ENCODE measurements around the gene SPPL3. TPM values are rescaled to one million over a fixed set of nuclear protein-coding genes. Genes with fewer than 3 reads are reported as not detected.

Gene SPPL3
- total and polyA plus RNA-seq, 2 experiments from 2014 or later: 10.9 to 27.8 TPM

- Histone ChIP-seq H3F3A (replicated peaks; ENCODE audit: low read depth) (no peaks in the 10 kb centered on the region), H3K36me3 (ENCODE audit: insufficient read depth) (no peaks in the 10 kb centered on the region), H3K4me3 (no peak overlapping the region), H3K4me1 (ENCODE audit: insufficient read depth) (peaks cover 5% of the 10 kb centered on the region; the same call in 1 of the 2 replicates), H2AFZ (no peak overlapping the region), H3K4me2 (no peak overlapping the region), H3K79me2 (replicated peaks; ENCODE audit: insufficient read depth) (no peaks in the 10 kb centered on the region), H3K27me3 (ENCODE audit: insufficient read depth) (no peaks in the 10 kb centered on the region), H4K20me1 (replicated peaks; ENCODE audit: insufficient read depth) (no peaks in the 10 kb centered on the region), H3K9me2 (ENCODE audit: insufficient read depth) (no peaks in the 10 kb centered on the region), H3K27ac (ENCODE audit: low read depth) (no peak overlapping the region)
- no peak overlapping the region for H3K27ac Mint-ChIP-seq
- DNase-seq (ENCODE audit: low spot score): no peak
- ATAC-seq: no peak
- TF ChIP-seq EZH2 (IDR thresholded peaks at IDR 0.05; ENCODE audit: low read depth, unreplicated experiment) (no peak), POLR2AphosphoS5 (IDR thresholded peaks at IDR 0.05; ENCODE audit: low read depth) (no peak), CREB1 (CRISPR knock-in tag; IDR thresholded peaks at IDR 0.05; ENCODE audit: low read depth) (no peak), JUNB (IDR thresholded peaks at IDR 0.05; ENCODE audit: unreplicated experiment) (no peak), REST (IDR thresholded peaks at IDR 0.05; ENCODE audit: unreplicated experiment) (no peak), EZH2phosphoT487 (IDR thresholded peaks at IDR 0.05; ENCODE audit: unreplicated experiment) (no peak), CTCF (conservative IDR thresholded peaks at IDR 0.05; ENCODE audit: low read depth in 2 of 2) (no peak), ZNF462 (CRISPR knock-in tag; IDR thresholded peaks at IDR 0.05) (no peak), ZNF331 (CRISPR knock-in tag; IDR thresholded peaks at IDR 0.05; ENCODE audit: low read depth) (no peak), STAT1 (IDR thresholded peaks at IDR 0.05; ENCODE audit: unreplicated experiment) (no peak), NANOG (IDR thresholded peaks at IDR 0.05; ENCODE audit: borderline replicate concordance) (no peak), ZNF114 (CRISPR knock-in tag; IDR thresholded peaks at IDR 0.05) (no peak), ETS1 (IDR thresholded peaks at IDR 0.05) (no peak)
- H3K4me1 Mint-ChIP-seq: peaks cover 17% of the 10 kb centered on the region
- H3K4me3 Mint-ChIP-seq: no peak overlapping the region
- H3K27me3 Mint-ChIP-seq (ENCODE audit: insufficient read depth, low read depth, poor library complexity): peaks cover 4% of the 10 kb centered on the region
- peaks cover 13% of the 10 kb centered on the region; the same call in 2 of the 3 replicates for H3K9me3 Mint-ChIP-seq
- no peaks in the 10 kb centered on the region for H3K36me3 Mint-ChIP-seq (ENCODE audit: low read depth)
Observed at GRCh38 chr12:120755269-120755668, 148.9 kb downstream of the SPPL3 start.

Measured in GM23338 (cell line).